ENCODE measurements around the gene MYO5B. TPM values are rescaled to one million over a fixed set of nuclear protein-coding genes. Genes with fewer than 3 reads are reported as not detected.

The MYO5B gene
- total RNA-seq, 1 experiment from 2014 or later = 3.7 TPM

- H3K36me3 ChIP-seq (replicated peaks; ENCODE audit: control insufficient read depth, insufficient read depth, low read length) = no peaks in the 10 kb centered on the region
- H3K27me3 ChIP-seq (ENCODE audit: control insufficient read depth, insufficient read depth, low read length) = no peaks in the 10 kb centered on the region
- no peak overlapping the region for H3K4me3 ChIP-seq (ENCODE audit: insufficient read depth, low read depth, low read length)
- DNase-seq = no peak
Observed at GRCh38 chr18:49934457-49934856, 260.5 kb downstream of the MYO5B start.

- no peak overlapping the region for H3K4me3 ChIP-seq (ENCODE audit: insufficient read depth, low read depth, low read length)
- DNase-seq = no peak
- H3K27me3 ChIP-seq (ENCODE audit: control insufficient read depth, insufficient read depth, low read length) = no peaks in the 10 kb centered on the region
- no peaks in the 10 kb centered on the region for H3K36me3 ChIP-seq (replicated peaks; ENCODE audit: control insufficient read depth, insufficient read depth, low read length)
Observed at GRCh38 chr18:49933530-49934128, 261.3 kb downstream of the MYO5B start.

GRCh38 chr18:49931760-49932159 is 263.2 kb downstream of the MYO5B start:
- Histone ChIP-seq H3K27me3 (ENCODE audit: control insufficient read depth, insufficient read depth, low read length) (no peaks in the 10 kb centered on the region), H3K36me3 (replicated peaks; ENCODE audit: control insufficient read depth, insufficient read depth, low read length) (no peaks in the 10 kb centered on the region), H3K4me3 (ENCODE audit: insufficient read depth, low read depth, low read length) (no peak overlapping the region)
- DNase-seq = no peak

- H3K27me3 ChIP-seq (ENCODE audit: control insufficient read depth, insufficient read depth, low read length) = no peaks in the 10 kb centered on the region
- no peak for DNase-seq
- no peaks in the 10 kb centered on the region for H3K36me3 ChIP-seq (replicated peaks; ENCODE audit: control insufficient read depth, insufficient read depth, low read length)
- no peak overlapping the region for H3K4me3 ChIP-seq (ENCODE audit: insufficient read depth, low read depth, low read length)
Observed at GRCh38 chr18:49931179-49931578, 263.8 kb downstream of the MYO5B start.

- no peaks in the 10 kb centered on the region for H3K36me3 ChIP-seq (replicated peaks; ENCODE audit: control insufficient read depth, insufficient read depth, low read length)
- H3K27me3 ChIP-seq (ENCODE audit: control insufficient read depth, insufficient read depth, low read length) = no peaks in the 10 kb centered on the region
- no peak for DNase-seq
- H3K4me3 ChIP-seq (ENCODE audit: insufficient read depth, low read depth, low read length) = no peak overlapping the region
Observed at GRCh38 chr18:49926106-49926745, 268.7 kb downstream of the MYO5B start.

- Histone ChIP-seq H3K27me3 (ENCODE audit: control insufficient read depth, insufficient read depth, low read length) (no peaks in the 10 kb centered on the region), H3K36me3 (replicated peaks; ENCODE audit: control insufficient read depth, insufficient read depth, low read length) (no peaks in the 10 kb centered on the region), H3K4me3 (ENCODE audit: insufficient read depth, low read depth, low read length) (no peak overlapping the region)
- no peak for DNase-seq
Observed at GRCh38 chr18:49924293-49924983, 270.5 kb downstream of the MYO5B start.

GRCh38 chr18:49922228-49922627 is 272.7 kb downstream of the MYO5B start:
- Histone ChIP-seq H3K27me3 (ENCODE audit: control insufficient read depth, insufficient read depth, low read length) (no peaks in the 10 kb centered on the region), H3K4me3 (ENCODE audit: insufficient read depth, low read depth, low read length) (no peak overlapping the region), H3K36me3 (replicated peaks; ENCODE audit: control insufficient read depth, insufficient read depth, low read length) (no peaks in the 10 kb centered on the region)
- DNase-seq = no peak

GRCh38 chr18:49921318-49921985 is 273.5 kb downstream of the MYO5B start:
- no peak overlapping the region for H3K4me3 ChIP-seq (ENCODE audit: insufficient read depth, low read depth, low read length)
- DNase-seq = no peak
- H3K27me3 ChIP-seq (ENCODE audit: control insufficient read depth, insufficient read depth, low read length) = no peaks in the 10 kb centered on the region; the same call in 1 of the 2 replicates
- H3K36me3 ChIP-seq (replicated peaks; ENCODE audit: control insufficient read depth, insufficient read depth, low read length) = no peaks in the 10 kb centered on the region

GRCh38 chr18:49920731-49921130 is 274.2 kb downstream of the MYO5B start:
- Histone ChIP-seq H3K4me3 (ENCODE audit: insufficient read depth, low read depth, low read length) (no peak overlapping the region), H3K27me3 (ENCODE audit: control insufficient read depth, insufficient read depth, low read length) (no peaks in the 10 kb centered on the region; the same call in 1 of the 2 replicates), H3K36me3 (replicated peaks; ENCODE audit: control insufficient read depth, insufficient read depth, low read length) (no peaks in the 10 kb centered on the region)
- no peak for DNase-seq

- H3K4me3 ChIP-seq (ENCODE audit: insufficient read depth, low read depth, low read length) = no peak overlapping the region
- no peak for DNase-seq
- H3K27me3 ChIP-seq (ENCODE audit: control insufficient read depth, insufficient read depth, low read length) = peaks cover 2% of the 10 kb centered on the region; the same call in 1 of the 2 replicates
- no peaks in the 10 kb centered on the region for H3K36me3 ChIP-seq (replicated peaks; ENCODE audit: control insufficient read depth, insufficient read depth, low read length)
Observed at GRCh38 chr18:49917742-49918141, 277.2 kb downstream of the MYO5B start.

- H3K36me3 ChIP-seq (replicated peaks; ENCODE audit: control insufficient read depth, insufficient read depth, low read length) = no peaks in the 10 kb centered on the region
- no peak for DNase-seq
- peaks cover 2% of the 10 kb centered on the region; the same call in 1 of the 2 replicates for H3K27me3 ChIP-seq (ENCODE audit: control insufficient read depth, insufficient read depth, low read length)
- no peak overlapping the region for H3K4me3 ChIP-seq (ENCODE audit: insufficient read depth, low read depth, low read length)
Observed at GRCh38 chr18:49915352-49915751, 279.6 kb downstream of the MYO5B start.

GRCh38 chr18:49913221-49913620 is 281.7 kb downstream of the MYO5B start:
- H3K4me3 ChIP-seq (ENCODE audit: insufficient read depth, low read depth, low read length) = no peak overlapping the region
- peaks cover 17% of the 10 kb centered on the region; the same call in 1 of the 2 replicates for H3K27me3 ChIP-seq (ENCODE audit: control insufficient read depth, insufficient read depth, low read length)
- H3K36me3 ChIP-seq (replicated peaks; ENCODE audit: control insufficient read depth, insufficient read depth, low read length) = no peaks in the 10 kb centered on the region
- DNase-seq = no peak

- DNase-seq = no peak
- Histone ChIP-seq H3K27me3 (ENCODE audit: control insufficient read depth, insufficient read depth, low read length) (peaks cover 19% of the 10 kb centered on the region; the same call in 1 of the 2 replicates), H3K36me3 (replicated peaks; ENCODE audit: control insufficient read depth, insufficient read depth, low read length) (no peaks in the 10 kb centered on the region), H3K4me3 (ENCODE audit: insufficient read depth, low read depth, low read length) (no peak overlapping the region)
Observed at GRCh38 chr18:49911427-49911826, 283.5 kb downstream of the MYO5B start.

- peaks cover 19% of the 10 kb centered on the region; the same call in 1 of the 2 replicates for H3K27me3 ChIP-seq (ENCODE audit: control insufficient read depth, insufficient read depth, low read length)
- no peak for DNase-seq
- H3K4me3 ChIP-seq (ENCODE audit: insufficient read depth, low read depth, low read length) = no peak overlapping the region
- no peaks in the 10 kb centered on the region for H3K36me3 ChIP-seq (replicated peaks; ENCODE audit: control insufficient read depth, insufficient read depth, low read length)
Observed at GRCh38 chr18:49910986-49911385, 284.0 kb downstream of the MYO5B start.
